WTC11 (cell line): ENCODE results near the gene XKR7. TPM values are rescaled to one million over a fixed set of nuclear protein-coding genes. Genes with fewer than 3 reads are reported as not detected.

Experiments
- ATAC-seq: fragments of 200-7000 bp; cut with Tn5 transposase; 2 replicates; pipeline ENCODE4 v1.10.0; 2021; ENCODE audit warnings: mild to moderate bottlenecking, moderate library complexity
- CTCF ChIA-PET: fragments of 300-600 bp; sonication (Branson Sonifier 250); formaldehyde crosslinking; loops from one replicate; lab custom pipeline; 2021; ENCODE audit warnings: antibody characterized with exemption; lab: Charles Lee
- POLR2A ChIA-PET: fragments of 350-600 bp; sonication (Branson Sonifier 250); formaldehyde crosslinking; loops from one replicate; lab custom pipeline; 2021; ENCODE audit warnings: antibody characterized with exemption; lab: Charles Lee
- DNase-seq: peaks from one replicate; pipeline ENCODE4 v3.0.0; 2021; ENCODE audit warnings: low spot score
- H3K27ac Mint-ChIP-seq: 2 replicates; pipeline ENCODE4 v1.8.0; 2021; ENCODE audit warnings: mixed read lengths
- H3K27me3 Mint-ChIP-seq: 2 replicates; pipeline ENCODE4 v1.8.0; 2021; ENCODE audit warnings: low read depth, mild to moderate bottlenecking, moderate library complexity, mixed read lengths
- H3K36me3 Mint-ChIP-seq: 2 replicates; pipeline ENCODE4 v1.8.0; 2021; ENCODE audit warnings: mixed read lengths
- H3K4me1 Mint-ChIP-seq: 2 replicates; pipeline ENCODE4 v1.8.0; 2022; ENCODE audit warnings: mixed read lengths
- H3K4me3 Mint-ChIP-seq: 2 replicates; pipeline ENCODE4 v1.8.0; 2021; ENCODE audit warnings: mild to moderate bottlenecking, moderate library complexity, mixed read lengths
- H3K9me3 Mint-ChIP-seq: 2 replicates; pipeline ENCODE4 v1.8.0; 2021; ENCODE audit warnings: mixed read lengths
- AFF4 ChIP-seq: sonication (generic); formaldehyde crosslinking; IDR thresholded peaks from 2 replicates; pipeline ENCODE4 v1.8.1; 2023; ENCODE audit warnings: mild to moderate bottlenecking, missing genetic modification reagents, borderline replicate concordance
- ARID4B ChIP-seq: sonication (generic); formaldehyde crosslinking; IDR thresholded peaks from 2 replicates; pipeline ENCODE4 v1.8.0; 2023; ENCODE audit warnings: missing genetic modification reagents, mild to moderate bottlenecking, borderline replicate concordance
- CREM ChIP-seq: sonication (generic); formaldehyde crosslinking; IDR thresholded peaks from 2 replicates; pipeline ENCODE4 v1.8.1; 2022; ENCODE audit warnings: mild to moderate bottlenecking, missing genetic modification reagents, moderate library complexity
- GABPB1 ChIP-seq: sonication (generic); formaldehyde crosslinking; IDR thresholded peaks from 2 replicates; pipeline ENCODE4 v1.8.1; 2023; ENCODE audit warnings: mild to moderate bottlenecking, missing genetic modification reagents
- GTF2I ChIP-seq: fragments of 250-450 bp; sonication (Bioruptor Pico); conservative IDR thresholded peaks from 2 replicates; pipeline ENCODE4 v1.4.0; 2021; ENCODE audit warnings: mild to moderate bottlenecking
- IRF1 ChIP-seq: sonication (generic); formaldehyde crosslinking; IDR thresholded peaks from 2 replicates; pipeline ENCODE4 v1.8.0; 2023; ENCODE audit warnings: missing genetic modification reagents
- MAX ChIP-seq: sonication (generic); formaldehyde crosslinking; IDR thresholded peaks from 2 replicates; pipeline ENCODE4 v1.8.0; 2022; ENCODE audit warnings: mild to moderate bottlenecking, missing genetic modification reagents
- MLX ChIP-seq: sonication (generic); formaldehyde crosslinking; IDR thresholded peaks from 2 replicates; pipeline ENCODE4 v1.8.1; 2023; ENCODE audit warnings: mild to moderate bottlenecking, missing genetic modification reagents, moderate library complexity
- PRDM15 ChIP-seq: sonication (generic); formaldehyde crosslinking; IDR thresholded peaks from 2 replicates; pipeline ENCODE4 v1.8.0; 2022; ENCODE audit warnings: missing genetic modification reagents
- RELA ChIP-seq: sonication (generic); formaldehyde crosslinking; IDR thresholded peaks from 2 replicates; pipeline ENCODE4 v1.8.1; 2022; ENCODE audit warnings: missing genetic modification reagents, mild to moderate bottlenecking, borderline replicate concordance
- TEAD1 ChIP-seq: sonication (generic); formaldehyde crosslinking; IDR thresholded peaks from 2 replicates; pipeline ENCODE4 v1.8.0; 2022; ENCODE audit warnings: mild to moderate bottlenecking, missing genetic modification reagents
- ZNF423 ChIP-seq: fragments of 250-450 bp; sonication (Bioruptor Pico); IDR thresholded peaks from 2 replicates; pipeline ENCODE4 v2.1.2; 2022; ENCODE audit warnings: mild to moderate bottlenecking, moderate library complexity
- total RNA-seq: library from RNA; stranded (reverse); gene quantifications from 3 replicates; pipeline ENCODE4 v1.2.3, GENCODE V29; 2021
- TF ChIP-seq, protein P1 (sequence below): sonication (generic); formaldehyde crosslinking; conservative IDR thresholded peaks from 2 replicates; pipeline ENCODE4 v1.8.1; 2023; ENCODE audit warnings: mild to moderate bottlenecking, low read depth, missing genetic modification reagents, moderate library complexity

Gene XKR7
- total RNA-seq, 1 experiment from 2014 or later: 2.5 TPM

DNA sequence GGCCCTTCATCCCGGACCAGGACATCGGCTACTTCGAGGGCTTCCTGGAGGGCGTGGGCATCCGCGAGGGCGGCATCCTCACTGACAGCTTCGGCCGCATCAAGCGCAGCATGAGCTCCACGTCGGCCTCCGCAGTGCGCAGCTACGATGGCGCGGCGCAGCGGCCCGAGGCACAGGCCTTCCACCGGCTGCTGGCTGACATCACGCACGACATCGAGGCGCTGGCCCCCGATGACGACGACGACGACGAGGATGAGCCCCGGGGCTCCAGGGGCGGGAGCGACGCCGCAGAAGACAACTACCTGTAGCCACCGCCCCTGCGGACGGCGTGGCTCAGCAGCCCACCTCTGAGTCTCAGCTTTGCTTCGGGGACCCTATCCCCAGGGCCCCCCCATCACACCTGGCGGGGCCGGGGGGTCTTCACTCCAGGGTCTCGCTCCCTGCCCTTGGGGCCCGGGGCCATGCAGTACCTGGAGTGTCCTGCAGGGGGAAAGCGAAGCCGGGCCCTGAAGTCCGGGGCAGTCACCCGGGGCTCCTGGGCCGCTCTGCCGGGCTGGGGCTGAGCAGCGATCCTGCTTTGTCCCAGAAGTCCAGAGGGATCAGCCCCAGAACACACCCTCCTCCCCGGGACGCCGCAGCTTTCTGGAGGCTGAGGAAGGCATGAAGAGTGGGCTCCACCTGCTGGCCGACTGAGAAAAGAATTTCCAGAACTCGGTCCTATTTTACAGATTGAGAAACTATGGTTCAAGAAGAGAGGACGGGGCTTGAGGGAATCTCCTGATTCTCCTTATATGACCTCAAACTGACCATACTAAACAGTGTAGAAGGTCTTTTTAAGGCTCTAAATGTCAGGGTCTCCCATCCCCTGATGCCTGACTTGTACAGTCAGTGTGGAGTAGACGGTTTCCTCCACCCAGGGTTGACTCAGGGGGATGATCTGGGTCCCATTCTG lies 63.3 kb downstream of the XKR7 start (continued):
- TF ChIP-seq PRDM15 (CRISPR knock-in tag): peak; percentile 23; the same call in 1 of the 2 replicates
- TF ChIP-seq TEAD1: 0 out of 2 replicates have a peak, but pooled peaks have one; percentile 27
- TF ChIP-seq GTF2I: 0 out of 2 replicates have a peak, but pooled peaks have one; percentile 11
- TF ChIP-seq IRF1: no peak
- TF ChIP-seq RELA (CRISPR knock-in tag): peak; percentile 50; the same call in 1 of the 2 replicates
- TF ChIP-seq ARID4B (CRISPR knock-in tag): peak; percentile 46; the same call in 1 of the 2 replicates
- TF ChIP-seq MAX (CRISPR knock-in tag): peak; percentile 9; the same call in 1 of the 2 replicates
- peak; percentile 43; the same call in 1 of the 2 replicates for TF ChIP-seq GABPB1
- TF ChIP-seq AFF4 (CRISPR knock-in tag): no peak
- peak; percentile 37; the same call in 1 of the 2 replicates for TF ChIP-seq ZNF423

DNA sequence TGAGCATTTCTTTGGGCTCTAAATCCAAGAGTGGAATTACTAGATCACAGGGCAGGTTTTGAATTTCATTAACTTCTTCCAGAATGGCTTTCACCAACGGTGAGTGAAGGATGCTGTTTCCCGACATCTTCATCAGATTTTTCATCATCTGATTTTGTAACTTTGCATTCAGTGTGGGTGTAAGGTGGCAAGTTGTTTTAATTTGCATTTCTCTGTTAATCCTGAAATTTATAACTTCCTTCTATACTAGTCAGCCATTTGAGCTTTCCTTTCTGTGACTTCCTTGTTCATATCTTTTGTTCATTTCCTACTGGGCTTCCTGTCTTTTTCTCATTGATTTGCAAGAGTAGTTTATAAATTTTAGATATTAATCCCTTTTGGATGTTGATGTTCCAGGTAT lies 65.4 kb downstream of the XKR7 start:
- Mint-ChIP-seq H3K36me3 (peaks cover 3% of the 10 kb centered on the region; the same call in 1 of the 2 replicates), H3K27me3 (peaks cover 7% of the 10 kb centered on the region), H3K9me3 (no peaks in the 10 kb centered on the region), H3K4me3 (no peak overlapping the region), H3K4me1 (peaks cover 12% of the 10 kb centered on the region), H3K27ac (no peak overlapping the region)
- ATAC-seq (no peak), DNase-seq (no peak)
- CTCF ChIA-PET: interaction anchor here (9.5 kb wide), 1 partner anchor 182 kb away, joined by 70 read pairs; no protein-coding TSS in a partner anchor
- POLR2A ChIA-PET: no interaction called here
- TF ChIP-seq MLX (CRISPR knock-in tag) (no peak), CREM (CRISPR knock-in tag) (no peak)
- TF ChIP-seq, protein P1, sequence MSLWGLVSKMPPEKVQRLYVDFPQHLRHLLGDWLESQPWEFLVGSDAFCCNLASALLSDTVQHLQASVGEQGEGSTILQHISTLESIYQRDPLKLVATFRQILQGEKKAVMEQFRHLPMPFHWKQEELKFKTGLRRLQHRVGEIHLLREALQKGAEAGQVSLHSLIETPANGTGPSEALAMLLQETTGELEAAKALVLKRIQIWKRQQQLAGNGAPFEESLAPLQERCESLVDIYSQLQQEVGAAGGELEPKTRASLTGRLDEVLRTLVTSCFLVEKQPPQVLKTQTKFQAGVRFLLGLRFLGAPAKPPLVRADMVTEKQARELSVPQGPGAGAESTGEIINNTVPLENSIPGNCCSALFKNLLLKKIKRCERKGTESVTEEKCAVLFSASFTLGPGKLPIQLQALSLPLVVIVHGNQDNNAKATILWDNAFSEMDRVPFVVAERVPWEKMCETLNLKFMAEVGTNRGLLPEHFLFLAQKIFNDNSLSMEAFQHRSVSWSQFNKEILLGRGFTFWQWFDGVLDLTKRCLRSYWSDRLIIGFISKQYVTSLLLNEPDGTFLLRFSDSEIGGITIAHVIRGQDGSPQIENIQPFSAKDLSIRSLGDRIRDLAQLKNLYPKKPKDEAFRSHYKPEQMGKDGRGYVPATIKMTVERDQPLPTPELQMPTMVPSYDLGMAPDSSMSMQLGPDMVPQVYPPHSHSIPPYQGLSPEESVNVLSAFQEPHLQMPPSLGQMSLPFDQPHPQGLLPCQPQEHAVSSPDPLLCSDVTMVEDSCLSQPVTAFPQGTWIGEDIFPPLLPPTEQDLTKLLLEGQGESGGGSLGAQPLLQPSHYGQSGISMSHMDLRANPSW: no peak
